T-helper 1 cell treated with Interleukin-12 subunit alpha and Interleukin-12 subunit beta and Interleukin-4 antibody, amounts not matched to agents 30 ng/mL and 1 ng/mL, for 36 hours (primary cell): ENCODE data around the gene MTNR1B. TPM values are rescaled to one million over a fixed set of nuclear protein-coding genes. Genes with fewer than 3 reads are reported as not detected.

Source experiments
- intact Hi-C: fragments of 100-400 bp; cut with micrococcal nuclease; formaldehyde crosslinking; loops from one replicate; pipeline ENCODE4 v1.15.1; 2024
- total RNA-seq: library from RNA; stranded (reverse); gene quantifications from 2 replicates; pipeline ENCODE4 v1.2.3, GENCODE V29; 2022

MTNR1B gene
- not detected in 2 replicates for total RNA-seq

GRCh38 chr11:92969634-92970347 is at the start of gene MTNR1B:
MTNR1B (plus strand) TSS chr11:92969651; CDS start chr11:92969726, 75 bp downstream.
- intact Hi-C loops, result no loop called here

- intact Hi-C loops, result no loop called here
These were observed 49.1 kb upstream of the MTNR1B start for GRCh38 chr11:92920331-92920730.

- intact Hi-C loops, result no loop called here
These were observed 46.7 kb upstream of the MTNR1B start for GRCh38 chr11:92922731-92923130.

- intact Hi-C loops, result no loop called here
These were observed 40.2 kb upstream of the MTNR1B start for GRCh38 chr11:92929246-92929645.

- intact Hi-C loops, result no loop called here
These were observed 39.8 kb upstream of the MTNR1B start for GRCh38 chr11:92929653-92930052.

- intact Hi-C loops, result no loop called here
These were observed 37.6 kb upstream of the MTNR1B start for GRCh38 chr11:92931746-92932422.

- intact Hi-C loops, result no loop called here
These were observed 30.1 kb upstream of the MTNR1B start for GRCh38 chr11:92939305-92939704.

- intact Hi-C loops, result loop anchor here (1.0 to 5.0 kb wide), 7 partner anchors 228 to 1570 kb away; partner anchors contain the start of genes C11orf97, MED17 and SMCO4
These were observed 27.5 kb upstream of the MTNR1B start for GRCh38 chr11:92941676-92942571.

GRCh38 chr11:92946707-92947106 is 22.7 kb upstream of the MTNR1B start:
- intact Hi-C loops, result no loop called here

- intact Hi-C loops, result no loop called here
These were observed 21.3 kb upstream of the MTNR1B start for GRCh38 chr11:92948116-92948515.

- intact Hi-C loops, result no loop called here
These were observed 15.4 kb upstream of the MTNR1B start for GRCh38 chr11:92954003-92954402.

GRCh38 chr11:92955860-92956259 is 13.6 kb upstream of the MTNR1B start:
- intact Hi-C loops, result no loop called here

GRCh38 chr11:92960886-92961285 is 8.6 kb upstream of the MTNR1B start:
- intact Hi-C loops, result no loop called here

GRCh38 chr11:92962446-92962845 is 7.0 kb upstream of the MTNR1B start:
- intact Hi-C loops, result no loop called here

GRCh38 chr11:92964471-92964870 is 5.0 kb upstream of the MTNR1B start:
- intact Hi-C loops, result no loop called here

- intact Hi-C loops, result no loop called here
These were observed 4.3 kb upstream of the MTNR1B start for GRCh38 chr11:92965196-92965595.

- intact Hi-C loops, result no loop called here
These were observed 2.3 kb upstream of the MTNR1B start for GRCh38 chr11:92967178-92967577.

- intact Hi-C loops, result no loop called here
These were observed 1.6 kb upstream of the MTNR1B start for GRCh38 chr11:92967867-92968266.

GRCh38 chr11:92969293-92969633 is 188 bp upstream of the MTNR1B start:
- intact Hi-C loops, result no loop called here

- intact Hi-C loops, result no loop called here
These were observed 2.8 kb downstream of the MTNR1B start for GRCh38 chr11:92972248-92972647.

GRCh38 chr11:92975285-92975684 is 5.8 kb downstream of the MTNR1B start:
- intact Hi-C loops, result no loop called here

- intact Hi-C loops, result no loop called here
These were observed 7.2 kb downstream of the MTNR1B start for GRCh38 chr11:92976681-92977080.
